RCC 7860 (cell line): ENCODE data around the gene ALKBH8.
"Not testable (repeated sequence)": the region's sequence is repeated elsewhere in the genome, so short reads cannot be mapped to it uniquely, and the experiment has no call there.

Experiments used
- DNase-seq: peaks from one replicate; pipeline ENCODE4 v3.0.0-alpha.2; 2015; ENCODE audit warnings: low spot score
- FAIRE-seq: peaks from 2 replicates; lab custom pipeline; 2012; peaks lifted over from hg19 to GRCh38; lab: Jason Lieb, UNC

The ALKBH8 gene

GRCh38 chr11:107577346-107577711 lies 11.8 kb upstream of the ALKBH8 start:
- DNase-seq = no peak
- FAIRE-seq = no peak

GRCh38 chr11:107576497-107577345 lies 11.2 kb upstream of the ALKBH8 start:
- DNase-seq (peak; percentile 28), FAIRE-seq (peak; percentile 77)

GRCh38 chr11:107573438-107573837 lies 7.9 kb upstream of the ALKBH8 start:
- FAIRE-seq (no peak), DNase-seq (no peak)

GRCh38 chr11:107570015-107570414 lies 4.5 kb upstream of the ALKBH8 start:
- no peak for FAIRE-seq

GRCh38 chr11:107567739-107568335 lies 2.3 kb upstream of the ALKBH8 start:
- DNase-seq = no peak
- no peak for FAIRE-seq

More at GRCh38 chr11:107570015-107570414, 4.5 kb upstream of the ALKBH8 start:
- no peak for DNase-seq

- FAIRE-seq (no peak), DNase-seq (no peak)
These were observed 1.0 kb upstream of the ALKBH8 start for GRCh38 chr11:107566569-107566968.

- FAIRE-seq, DNase-seq: not testable (repeated sequence)
These were observed 493 bp upstream of the ALKBH8 start for GRCh38 chr11:107565955-107566501.

GRCh38 chr11:107564877-107565218 lies 687 bp downstream of the ALKBH8 start:
- FAIRE-seq (no peak), DNase-seq (no peak)

GRCh38 chr11:107563702-107564101 lies 1.8 kb downstream of the ALKBH8 start:
- DNase-seq = peak; percentile 82
- peak; percentile 82 for FAIRE-seq

- FAIRE-seq (peak; percentile 97), DNase-seq (peak; percentile 96)
These were observed 2.8 kb downstream of the ALKBH8 start for GRCh38 chr11:107562647-107563208.

GRCh38 chr11:107561688-107562087 lies 3.8 kb downstream of the ALKBH8 start:
- DNase-seq (peak; percentile 69), FAIRE-seq (peak; percentile 55)

GRCh38 chr11:107550304-107550703 lies 15.2 kb downstream of the ALKBH8 start:
- DNase-seq (no peak), FAIRE-seq (no peak)

GRCh38 chr11:107549954-107550285 lies 15.6 kb downstream of the ALKBH8 start:
- DNase-seq (no peak), FAIRE-seq (no peak)

- DNase-seq = peak; percentile 22
- FAIRE-seq = peak; percentile 77
These were observed 16.1 kb downstream of the ALKBH8 start for GRCh38 chr11:107549253-107549953.

- no peak for FAIRE-seq
- no peak for DNase-seq
These were observed 17.6 kb downstream of the ALKBH8 start for GRCh38 chr11:107547961-107548360.

- DNase-seq (no peak), FAIRE-seq (no peak)
These were observed 20.4 kb downstream of the ALKBH8 start for GRCh38 chr11:107545101-107545514.

GRCh38 chr11:107538821-107539220 lies 26.7 kb downstream of the ALKBH8 start:
- no peak for FAIRE-seq
- DNase-seq = no peak

- DNase-seq (no peak), FAIRE-seq (no peak)
These were observed 27.3 kb downstream of the ALKBH8 start for GRCh38 chr11:107538239-107538638.

GRCh38 chr11:107537155-107537554 lies 28.4 kb downstream of the ALKBH8 start:
- not testable (repeated sequence) for FAIRE-seq

GRCh38 chr11:107526197-107526596 lies 39.3 kb downstream of the ALKBH8 start:
- FAIRE-seq (no peak), DNase-seq (no peak)

More at GRCh38 chr11:107537155-107537554, 28.4 kb downstream of the ALKBH8 start:
- DNase-seq = not testable (repeated sequence)

- DNase-seq = no peak
- FAIRE-seq = no peak
These were observed 56.7 kb downstream of the ALKBH8 start for GRCh38 chr11:107508858-107509244.
